ENCODE data around the gene APOL4. TPM values are rescaled to one million over a fixed set of nuclear protein-coding genes. Genes with fewer than 3 reads are reported as not detected.

Gene APOL4
- total RNA-seq, 4 donors from 2014 or later: 3.3 to 7.9 (median 6.4) TPM

GRCh38 chr22:36148411-36148810, 53.2 kb downstream of the APOL4 start:
- Histone ChIP-seq H3K4me3 (no peak overlapping the region), H3K27ac (peak overlapping the region; percentile 29), H3K4me1 (peaks cover 65% of the 10 kb centered on the region), H3K36me3 (peaks cover 23% of the 10 kb centered on the region), H3K27me3 (no peaks in the 10 kb centered on the region), H3K9me3 (no peaks in the 10 kb centered on the region)
- no peak for TF ChIP-seq POLR2A (IDR thresholded peaks at IDR 0.05)
- TF ChIP-seq, protein P1, sequence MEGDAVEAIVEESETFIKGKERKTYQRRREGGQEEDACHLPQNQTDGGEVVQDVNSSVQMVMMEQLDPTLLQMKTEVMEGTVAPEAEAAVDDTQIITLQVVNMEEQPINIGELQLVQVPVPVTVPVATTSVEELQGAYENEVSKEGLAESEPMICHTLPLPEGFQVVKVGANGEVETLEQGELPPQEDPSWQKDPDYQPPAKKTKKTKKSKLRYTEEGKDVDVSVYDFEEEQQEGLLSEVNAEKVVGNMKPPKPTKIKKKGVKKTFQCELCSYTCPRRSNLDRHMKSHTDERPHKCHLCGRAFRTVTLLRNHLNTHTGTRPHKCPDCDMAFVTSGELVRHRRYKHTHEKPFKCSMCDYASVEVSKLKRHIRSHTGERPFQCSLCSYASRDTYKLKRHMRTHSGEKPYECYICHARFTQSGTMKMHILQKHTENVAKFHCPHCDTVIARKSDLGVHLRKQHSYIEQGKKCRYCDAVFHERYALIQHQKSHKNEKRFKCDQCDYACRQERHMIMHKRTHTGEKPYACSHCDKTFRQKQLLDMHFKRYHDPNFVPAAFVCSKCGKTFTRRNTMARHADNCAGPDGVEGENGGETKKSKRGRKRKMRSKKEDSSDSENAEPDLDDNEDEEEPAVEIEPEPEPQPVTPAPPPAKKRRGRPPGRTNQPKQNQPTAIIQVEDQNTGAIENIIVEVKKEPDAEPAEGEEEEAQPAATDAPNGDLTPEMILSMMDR (IDR thresholded peaks at IDR 0.05): no peak
- TF ChIP-seq EP300 (IDR thresholded peaks at IDR 0.05): no peak
- no peak for DNase-seq (ENCODE audit: low spot score in 2 of 2)
- WGBS: 86% methylated on average over 8 of the region's 8 CpGs

- Histone ChIP-seq H3K4me1 (peaks cover 60% of the 10 kb centered on the region), H3K36me3 (peaks cover 27% of the 10 kb centered on the region), H3K9me3 (no peaks in the 10 kb centered on the region), H3K4me3 (no peak overlapping the region), H3K27ac (peak overlapping the region; percentile 23), H3K27me3 (no peaks in the 10 kb centered on the region)
- WGBS: 86% methylated on average over 8 of the region's 8 CpGs
- no peak for DNase-seq (ENCODE audit: low spot score in 2 of 2)
- TF ChIP-seq POLR2AphosphoS5 (IDR thresholded peaks at IDR 0.05): no peak
- TF ChIP-seq, protein P1 (IDR thresholded peaks at IDR 0.05): no peak
- TF ChIP-seq POLR2A (IDR thresholded peaks at IDR 0.05): no peak
Observed at GRCh38 chr22:36147196-36147791, 54.3 kb downstream of the APOL4 start.

DNA sequence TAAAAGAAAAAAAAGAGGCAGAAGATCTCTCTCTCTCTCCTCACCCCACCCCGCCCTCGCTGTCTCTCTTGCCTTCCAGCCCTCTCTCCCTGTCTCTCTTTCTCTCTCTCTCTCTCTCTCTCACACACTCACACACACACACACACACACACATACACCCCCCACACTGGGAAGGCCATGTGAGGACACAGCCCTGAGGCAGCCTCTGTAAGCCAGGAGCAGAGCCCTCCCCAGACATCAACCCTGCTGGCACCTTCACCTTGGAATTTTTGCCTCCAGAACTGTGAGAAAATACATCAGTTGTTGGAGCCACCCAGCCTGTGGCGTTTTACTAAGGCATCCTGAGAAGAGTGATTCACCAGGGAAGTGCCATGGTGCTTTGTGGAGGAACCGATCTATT, 55.7 kb downstream of the APOL4 start:
- Histone ChIP-seq H3K27me3 (no peaks in the 10 kb centered on the region), H3K36me3 (peaks cover 39% of the 10 kb centered on the region), H3K27ac (peak overlapping the region; percentile 27)

GRCh38 chr22:36144886-36145541, 56.6 kb downstream of the APOL4 start:
- H3K9me3 ChIP-seq: no peaks in the 10 kb centered on the region
- DNase-seq (ENCODE audit: low spot score in 2 of 2): peak in 1 of 2 donors; percentile 79
- no peak overlapping the region for H3K4me3 ChIP-seq
- peak overlapping the region; percentile 27 for H3K27ac ChIP-seq
- H3K27me3 ChIP-seq: no peaks in the 10 kb centered on the region
- no peak for TF ChIP-seq POLR2A (IDR thresholded peaks at IDR 0.05)
- TF ChIP-seq, protein P1 (IDR thresholded peaks at IDR 0.05): peak; percentile 33 to 71
- H3K36me3 ChIP-seq: peaks cover 41% of the 10 kb centered on the region
- H3K4me1 ChIP-seq: peaks cover 41% of the 10 kb centered on the region
- 58% methylated on average over 12 of the region's 12 CpGs for WGBS

More for the DNA sequence above, 55.7 kb downstream of the APOL4 start:
- 39% methylated on average over 4 of the region's 4 CpGs for WGBS
- no peak for DNase-seq (ENCODE audit: low spot score in 2 of 2)
- H3K4me3 ChIP-seq: no peak overlapping the region
- H3K4me1 ChIP-seq: peaks cover 50% of the 10 kb centered on the region
- H3K9me3 ChIP-seq: no peaks in the 10 kb centered on the region
- TF ChIP-seq POLR2AphosphoS5 (IDR thresholded peaks at IDR 0.05) (no peak), EP300 (IDR thresholded peaks at IDR 0.05) (no peak), POLR2A (IDR thresholded peaks at IDR 0.05) (no peak)
- TF ChIP-seq, protein P1 (IDR thresholded peaks at IDR 0.05): no peak

- Histone ChIP-seq H3K27ac (no peak overlapping the region), H3K4me3 (no peak overlapping the region), H3K4me1 (peaks cover 31% of the 10 kb centered on the region), H3K36me3 (peaks cover 38% of the 10 kb centered on the region), H3K27me3 (no peaks in the 10 kb centered on the region), H3K9me3 (no peaks in the 10 kb centered on the region)
- no peak for DNase-seq (ENCODE audit: low spot score in 2 of 2)
- TF ChIP-seq EP300 (IDR thresholded peaks at IDR 0.05) (no peak), POLR2A (IDR thresholded peaks at IDR 0.05) (no peak), POLR2AphosphoS5 (IDR thresholded peaks at IDR 0.05) (no peak)
- TF ChIP-seq, protein P1 (IDR thresholded peaks at IDR 0.05): no peak
- WGBS: 65% methylated on average over 4 of the region's 4 CpGs
Observed at GRCh38 chr22:36143956-36144355, 57.7 kb downstream of the APOL4 start.
